Transverse colon (tissue), 4 donors: ENCODE results near the gene XRCC4. TPM values are rescaled to one million over a fixed set of nuclear protein-coding genes. Genes with fewer than 3 reads are reported as not detected.

Experiments used
- DNase-seq: peaks from one replicate; pipeline ENCODE4 v3.0.0-alpha.2; 2019
- H3K27ac ChIP-seq, 4 donors: fragments of 200-600 bp; sonication (generic); 2 replicates each; pipeline ENCODE4 v1.5.1; 2016 to 2018; ENCODE audit warnings: inconsistent platforms in 4 of 4
- H3K27me3 ChIP-seq: fragments of 200-600 bp; sonication (generic); 2 replicates; pipeline ENCODE4 v1.5.1; 2017; ENCODE audit warnings: inconsistent platforms
- H3K36me3 ChIP-seq, 4 donors: fragments of 200-600 bp; sonication (generic); 2 replicates each; pipeline ENCODE4 v1.5.1; 2017 to 2019; ENCODE audit warnings: inconsistent platforms in 4 of 4
- H3K4me1 ChIP-seq, 4 donors: fragments of 200-600 bp; sonication (generic); 2 replicates each; pipeline ENCODE4 v1.5.1; 2017 to 2020; ENCODE audit warnings: inconsistent platforms in 4 of 4
- H3K4me3 ChIP-seq, 4 donors: fragments of 200-600 bp; sonication (generic); 1 replicate in 1 of 4; 2 replicates in 3 of 4; pipeline versions ENCODE4 v1.5.1 to v1.6.1; 2017 to 2019; ENCODE audit warnings: inconsistent platforms in 4 of 4
- H3K9me3 ChIP-seq, 2 donors: fragments of 200-600 bp; sonication (generic); 2 replicates each; pipeline ENCODE4 v1.5.1; 2017 to 2019; ENCODE audit warnings: inconsistent platforms in 2 of 2
- EP300 ChIP-seq: sonication (generic); formaldehyde crosslinking; IDR thresholded peaks from one replicate; pipeline ENCODE4 v1.6.1; 2017; ENCODE audit warnings: antibody characterized with exemption, low read depth
- POLR2A ChIP-seq: fragments of 450-650 bp; IDR thresholded peaks from one replicate; pipeline ENCODE4 v1.6.1; 2016; ENCODE audit warnings: antibody characterized with exemption, mild to moderate bottlenecking, moderate library complexity
- POLR2AphosphoS5 ChIP-seq, 3 donors: sonication (generic); formaldehyde crosslinking; IDR thresholded peaks; one replicate each; pipeline ENCODE4 v1.6.1; 2016; ENCODE audit warnings: antibody characterized with exemption in 3 of 3
- WGBS, 2 donors: methylation state at CpG; one replicate each; pipeline ENCODE4 v1.1.5; 2018; ENCODE audit warnings: low coverage in 1 of 2; 5-methylcytosine and 5-hydroxymethylcytosine counted together
- in situ Hi-C, 4 donors: fragments of 200-750 bp; cut with MboI; loops; one replicate each; pipeline versions ENCODE4 v1.15.0 to v1.15.1; 2017; ENCODE audit warnings: low sequenced_read_pairs in 3 of 4, low pct_ligation_motif_present in 1 of 4, low pct_unique_long_range_greater_than_20kb in 1 of 4
- intact Hi-C: fragments of 100-400 bp; cut with DNase I; formaldehyde crosslinking; loops from one replicate; pipeline ENCODE4 v1.15.1; 2023; ENCODE audit warnings: low total_unique reads
- total RNA-seq, 4 donors: library from RNA; depleted of rRNA; stranded (reverse); fragments of >200 nt; gene quantifications; one replicate each; pipeline ENCODE4 v1.1.0, GENCODE V29; 2016
- TF ChIP-seq, protein P1 (sequence below), 5 experiments: fragments of 200-600 bp in 3 of 5; fragments of 450-650 bp in 2 of 5; sonication (generic) in 3 of 5; IDR thresholded peaks; 1 replicate in 2 of 5; 2 replicates in 3 of 5; pipeline ENCODE4 v1.5.1; 2016 to 2017; ENCODE audit warnings: antibody characterized with exemption in 5 of 5, inconsistent platforms in 3 of 5, mild to moderate bottlenecking in 2 of 5, moderate library complexity in 1 of 5

The XRCC4 gene
- total RNA-seq, result 1 to 10 TPM in 2 of 4 donors, under 1 TPM in 1, not detected in 1; 0.60 to 8.1 (median 7.3) TPM

DNA sequence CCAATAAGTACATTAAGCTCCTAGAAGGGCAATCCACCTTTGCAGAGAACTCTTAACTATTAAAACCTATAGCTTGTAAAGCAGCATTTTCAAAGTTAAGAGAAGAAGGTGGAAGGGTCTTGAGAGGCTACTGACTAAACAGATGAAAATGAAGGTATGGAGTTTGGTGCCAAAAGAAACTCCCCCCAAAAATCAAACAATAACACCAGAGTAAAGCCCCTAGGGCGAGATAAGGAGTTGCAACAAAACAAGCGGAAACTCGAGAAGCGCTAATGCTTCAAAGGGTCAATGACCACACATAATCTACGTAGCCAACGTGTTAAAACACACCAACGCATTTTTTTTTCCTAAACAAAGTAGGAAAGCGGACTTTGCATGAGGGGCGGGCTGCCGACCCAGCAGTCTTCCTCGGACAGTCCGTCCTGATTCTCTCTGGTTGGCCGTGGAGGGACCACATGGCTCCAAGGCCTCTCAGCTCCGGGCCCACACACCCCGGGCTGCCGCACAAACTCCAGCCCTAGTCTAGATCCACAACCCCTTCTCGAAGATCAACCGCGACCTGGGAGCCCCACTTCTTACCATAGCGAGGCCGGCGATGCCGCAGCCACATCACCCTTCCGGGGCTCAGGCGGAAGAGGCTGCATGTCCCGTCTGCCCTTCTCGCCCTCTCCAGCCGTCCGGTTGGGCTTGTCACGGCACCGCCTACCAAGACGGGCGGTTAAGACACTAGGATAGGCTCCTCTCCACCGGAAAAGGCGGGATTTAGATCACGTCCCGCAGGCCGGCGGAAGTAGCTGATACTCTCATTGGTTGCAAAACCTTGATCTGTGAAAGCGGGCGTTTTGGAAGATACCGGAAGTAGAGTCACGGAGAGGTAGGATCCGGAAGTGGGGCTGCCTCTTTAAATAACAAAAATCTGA, at the start of gene XRCC4, which contains the start of gene TMEM167A:
Gene XRCC4 (plus strand): TSS at position 806 of the 920 bp plus-strand sequence. CDS start 27,373 bp downstream, outside the sequence.
Gene TMEM167A (minus strand): TSS at position 653 of the 920 bp plus-strand sequence. CDS start 71 bp downstream, at position 582.
- Histone ChIP-seq H3K9me3 (no peaks in the 10 kb centered on the region), H3K36me3 (no peaks in the 10 kb centered on the region), H3K4me3 (peak within 1 kb of the TSS; percentile 72 to 89 (median 88)), H3K27me3 (no peaks in the 10 kb centered on the region), H3K27ac (peak within 1 kb of the TSS; percentile 84 to 93 (median 91)), H3K4me1 (peaks cover 3 to 24% (median 13%) of the 10 kb centered on the region in 4 donors)
- TF ChIP-seq, protein P1, sequence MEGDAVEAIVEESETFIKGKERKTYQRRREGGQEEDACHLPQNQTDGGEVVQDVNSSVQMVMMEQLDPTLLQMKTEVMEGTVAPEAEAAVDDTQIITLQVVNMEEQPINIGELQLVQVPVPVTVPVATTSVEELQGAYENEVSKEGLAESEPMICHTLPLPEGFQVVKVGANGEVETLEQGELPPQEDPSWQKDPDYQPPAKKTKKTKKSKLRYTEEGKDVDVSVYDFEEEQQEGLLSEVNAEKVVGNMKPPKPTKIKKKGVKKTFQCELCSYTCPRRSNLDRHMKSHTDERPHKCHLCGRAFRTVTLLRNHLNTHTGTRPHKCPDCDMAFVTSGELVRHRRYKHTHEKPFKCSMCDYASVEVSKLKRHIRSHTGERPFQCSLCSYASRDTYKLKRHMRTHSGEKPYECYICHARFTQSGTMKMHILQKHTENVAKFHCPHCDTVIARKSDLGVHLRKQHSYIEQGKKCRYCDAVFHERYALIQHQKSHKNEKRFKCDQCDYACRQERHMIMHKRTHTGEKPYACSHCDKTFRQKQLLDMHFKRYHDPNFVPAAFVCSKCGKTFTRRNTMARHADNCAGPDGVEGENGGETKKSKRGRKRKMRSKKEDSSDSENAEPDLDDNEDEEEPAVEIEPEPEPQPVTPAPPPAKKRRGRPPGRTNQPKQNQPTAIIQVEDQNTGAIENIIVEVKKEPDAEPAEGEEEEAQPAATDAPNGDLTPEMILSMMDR (IDR thresholded peaks at IDR 0.05), result no peak
- TF ChIP-seq POLR2A (peak; percentile 88), EP300 (no peak), POLR2AphosphoS5 (IDR thresholded peaks at IDR 0.05) (peak; percentile 83 to 96 (median 95))
- DNase-seq, result peak; percentile 97
- intact Hi-C loops, result no loop called here
- in situ Hi-C loops, result no loop called here
- WGBS, 2 donors, result 0 to 1% methylated on average over 16 to 44 of the region's 44 CpGs

DNA sequence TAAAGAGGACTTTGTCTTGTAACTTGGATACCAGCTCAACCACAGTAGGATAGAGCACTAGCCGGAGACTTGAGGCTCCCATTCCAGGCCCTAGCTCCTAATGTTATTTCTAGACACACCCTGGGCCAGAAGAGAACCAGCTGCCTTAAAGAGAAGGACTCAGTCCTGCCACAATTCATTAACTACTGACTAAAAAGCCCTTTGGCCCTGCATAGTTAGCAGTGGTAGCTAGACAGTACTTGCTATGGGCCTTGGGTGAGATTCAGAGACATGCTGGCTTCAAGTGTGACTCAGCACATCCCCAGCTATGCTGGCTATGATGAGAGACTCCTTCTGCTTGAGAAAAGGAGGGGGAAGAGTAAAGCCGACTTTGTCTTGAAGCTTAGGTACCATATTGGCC, 47.4 kb upstream of the XRCC4 start:
- no peaks in the 10 kb centered on the region for H3K4me1 ChIP-seq
- H3K27ac ChIP-seq, result no peak overlapping the region
- no peak for TF ChIP-seq POLR2AphosphoS5 (IDR thresholded peaks at IDR 0.05)
- no peak for TF ChIP-seq EP300
- TF ChIP-seq, protein P1 (IDR thresholded peaks at IDR 0.05), result no peak
- no peak for TF ChIP-seq POLR2A
- no peak overlapping the region for H3K4me3 ChIP-seq
- H3K9me3 ChIP-seq, result no peaks in the 10 kb centered on the region
- in situ Hi-C loops, result no loop called here
- no peak for DNase-seq
- WGBS, 2 donors, result 89% methylated on average over 2 of the region's 2 CpGs; no CpG with 5 or more reads in 1 of the 2 donors
- no peaks in the 10 kb centered on the region for H3K27me3 ChIP-seq
- no peaks in the 10 kb centered on the region for H3K36me3 ChIP-seq
- intact Hi-C loops, result no loop called here

DNA sequence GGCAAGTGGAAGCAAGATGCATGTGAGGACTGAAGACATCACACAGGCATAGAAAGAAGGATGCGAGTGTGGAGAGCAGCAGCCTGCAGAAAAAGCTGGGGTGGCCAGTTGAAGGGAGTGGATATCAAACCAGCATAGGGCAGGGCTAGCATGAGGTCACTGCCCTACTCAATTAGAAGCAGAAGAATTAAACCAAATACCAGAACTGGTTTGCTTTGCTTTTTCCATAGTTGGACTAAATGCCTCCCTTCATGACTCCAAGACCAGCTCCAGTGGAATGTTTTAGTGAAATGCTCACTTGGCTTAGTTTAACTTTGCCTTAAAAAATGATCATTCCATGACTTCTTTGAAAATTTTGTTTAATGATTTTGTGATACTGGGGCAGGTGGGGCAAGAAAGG, 46.0 kb upstream of the XRCC4 start:
- in situ Hi-C loops, result no loop called here
- no peaks in the 10 kb centered on the region for H3K9me3 ChIP-seq
- TF ChIP-seq POLR2A, result no peak
- TF ChIP-seq, protein P1 (IDR thresholded peaks at IDR 0.05), result no peak
- no peak for TF ChIP-seq POLR2AphosphoS5 (IDR thresholded peaks at IDR 0.05)
- DNase-seq, result no peak
- H3K27me3 ChIP-seq, result no peaks in the 10 kb centered on the region
- 63 to 95% methylated on average over 1 of the region's 1 CpG for WGBS, 2 donors
- no peaks in the 10 kb centered on the region for H3K4me1 ChIP-seq
- H3K4me3 ChIP-seq, result no peak overlapping the region
- no peak overlapping the region for H3K27ac ChIP-seq
- intact Hi-C loops, result no loop called here
- H3K36me3 ChIP-seq, result no peaks in the 10 kb centered on the region

DNA sequence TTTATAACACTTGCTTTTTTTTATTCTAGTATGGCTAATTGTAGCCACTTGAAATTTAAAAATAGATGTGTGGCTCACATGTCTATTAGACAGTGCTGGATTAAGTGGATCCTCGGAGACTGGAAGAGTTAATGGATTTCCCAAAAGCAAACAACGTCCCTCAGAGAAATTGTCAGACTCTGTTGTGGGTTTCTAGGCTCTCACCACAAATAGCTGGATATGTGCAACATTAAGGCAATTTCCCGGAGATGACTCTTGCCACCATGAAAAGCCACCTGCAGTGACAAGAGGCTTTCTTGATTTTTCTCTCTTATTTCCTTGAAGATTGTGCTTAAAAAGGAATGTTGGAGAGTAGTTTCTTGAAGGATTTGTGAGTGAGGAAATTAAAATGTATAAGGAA, 43.3 kb upstream of the XRCC4 start:
- in situ Hi-C loops (no loop called here), intact Hi-C loops (no loop called here)
- no peaks in the 10 kb centered on the region for H3K27me3 ChIP-seq
- no peaks in the 10 kb centered on the region for H3K36me3 ChIP-seq
- no peak overlapping the region for H3K27ac ChIP-seq
- TF ChIP-seq POLR2A (no peak), POLR2AphosphoS5 (IDR thresholded peaks at IDR 0.05) (no peak), EP300 (no peak)
- TF ChIP-seq, protein P1 (IDR thresholded peaks at IDR 0.05), result no peak
- H3K4me3 ChIP-seq, result no peak overlapping the region
- WGBS, 2 donors, result 80 to 81% methylated on average over 3 of the region's 3 CpGs
- H3K9me3 ChIP-seq, result no peaks in the 10 kb centered on the region
- no peaks in the 10 kb centered on the region for H3K4me1 ChIP-seq
- DNase-seq, result no peak
